PC-9 (cell line): ENCODE measurements around the gene SH3TC1. TPM values are rescaled to one million over a fixed set of nuclear protein-coding genes. Genes with fewer than 3 reads are reported as not detected.

ENCODE experiments used
- BruUV-seq: library from RNA; stranded (reverse); fragments of 400-500 nt; replicated peaks from 2 replicates; lab custom pipeline; 2021; lab: Mats Ljungman, UMichigan
- CTCF ChIA-PET: fragments of 300-600 bp; sonication (Branson Sonifier 250); formaldehyde crosslinking; loops from one replicate; lab custom pipeline; 2022; ENCODE audit warnings: antibody characterized with exemption; lab: Charles Lee
- POLR2A ChIA-PET: fragments of 300-600 bp; sonication (Branson Sonifier 250); formaldehyde crosslinking; loops from one replicate; lab custom pipeline; 2022; ENCODE audit warnings: antibody characterized with exemption; ENCODE audit not compliant: unreplicated experiment; lab: Charles Lee
- DNase-seq, 2 experiments: peaks; one replicate each; pipeline versions ENCODE4 v3.0.0 to v3.0.0-alpha.2; 2015 to 2022; ENCODE audit warnings: mixed read lengths in 1 of 2
- H2AFZ ChIP-seq: fragments of 200-600 bp; sonication (generic); 2 replicates; pipeline ENCODE4 v1.8.1; 2017; ENCODE audit warnings: antibody characterized with exemption
- H3F3A ChIP-seq: fragments of 200-600 bp; sonication (generic); 2 replicates; pipeline ENCODE4 v1.8.1; 2017; ENCODE audit warnings: antibody characterized with exemption, mild to moderate bottlenecking, low read depth; ENCODE audit not compliant: insufficient read depth
- H3K27ac ChIP-seq: fragments of 200-600 bp; sonication (generic); 2 replicates; pipeline ENCODE4 v1.6.1; 2016; ENCODE audit warnings: mixed run types
- H3K27me3 ChIP-seq: fragments of 200-600 bp; sonication (generic); 2 replicates; pipeline ENCODE4 v1.6.1; 2016; ENCODE audit warnings: low read depth, mixed run types; ENCODE audit not compliant: insufficient read depth
- H3K36me3 ChIP-seq: fragments of 200-600 bp; sonication (generic); 2 replicates; pipeline ENCODE4 v1.6.1; 2016; ENCODE audit warnings: low read depth, mixed run types
- H3K4me1 ChIP-seq: fragments of 200-600 bp; sonication (generic); replicated peaks from 2 replicates; pipeline ENCODE4 v1.6.1; 2016; ENCODE audit warnings: mixed run types; ENCODE audit not compliant: insufficient read depth
- H3K4me2 ChIP-seq: fragments of 200-600 bp; sonication (generic); 2 replicates; pipeline ENCODE4 v1.6.1; 2017; ENCODE audit warnings: mixed run types
- H3K4me3 ChIP-seq: fragments of 200-600 bp; sonication (generic); 2 replicates; pipeline ENCODE4 v1.6.1; 2016; ENCODE audit warnings: mixed run types
- H3K79me2 ChIP-seq: fragments of 200-600 bp; sonication (generic); 2 replicates; pipeline ENCODE4 v1.6.1; 2017; ENCODE audit warnings: low read depth, mixed run types
- H3K9me2 ChIP-seq: fragments of 200-600 bp; sonication (generic); 2 replicates; pipeline ENCODE4 v1.8.1; 2017; ENCODE audit warnings: mild to moderate bottlenecking; ENCODE audit not compliant: insufficient read depth
- H3K9me3 ChIP-seq: fragments of 200-600 bp; sonication (generic); 2 replicates; pipeline ENCODE4 v1.8.1; 2016; ENCODE audit warnings: low read depth; ENCODE audit not compliant: insufficient read depth
- H4K20me1 ChIP-seq: fragments of 200-600 bp; sonication (generic); 2 replicates; pipeline ENCODE4 v1.8.1; 2017; ENCODE audit not compliant: insufficient read depth
- EZH2 ChIP-seq: fragments of 200-600 bp; sonication (generic); IDR thresholded peaks from 2 replicates; pipeline ENCODE4 v1.8.0; 2017; ENCODE audit warnings: antibody characterized with exemption, low read depth
- intact Hi-C: fragments of 100-400 bp; cut with micrococcal nuclease; formaldehyde crosslinking; loops from one replicate; pipeline ENCODE4 v1.10.0; 2022; ENCODE audit not compliant: unreplicated experiment
- total RNA-seq: library from RNA; stranded (reverse); gene quantifications from 2 replicates; pipeline ENCODE4 v1.2.3, GENCODE V29; 2021
- TF ChIP-seq, protein P1 (sequence below): fragments of 200-600 bp; sonication (generic); conservative IDR thresholded peaks from 2 replicates; pipeline ENCODE4 v1.6.1; 2017; ENCODE audit warnings: mixed run types, antibody characterized with exemption, mild to moderate bottlenecking, moderate library complexity

SH3TC1 gene
- total RNA-seq, 1 experiment from 2014 or later = 5.2 TPM

DNA sequence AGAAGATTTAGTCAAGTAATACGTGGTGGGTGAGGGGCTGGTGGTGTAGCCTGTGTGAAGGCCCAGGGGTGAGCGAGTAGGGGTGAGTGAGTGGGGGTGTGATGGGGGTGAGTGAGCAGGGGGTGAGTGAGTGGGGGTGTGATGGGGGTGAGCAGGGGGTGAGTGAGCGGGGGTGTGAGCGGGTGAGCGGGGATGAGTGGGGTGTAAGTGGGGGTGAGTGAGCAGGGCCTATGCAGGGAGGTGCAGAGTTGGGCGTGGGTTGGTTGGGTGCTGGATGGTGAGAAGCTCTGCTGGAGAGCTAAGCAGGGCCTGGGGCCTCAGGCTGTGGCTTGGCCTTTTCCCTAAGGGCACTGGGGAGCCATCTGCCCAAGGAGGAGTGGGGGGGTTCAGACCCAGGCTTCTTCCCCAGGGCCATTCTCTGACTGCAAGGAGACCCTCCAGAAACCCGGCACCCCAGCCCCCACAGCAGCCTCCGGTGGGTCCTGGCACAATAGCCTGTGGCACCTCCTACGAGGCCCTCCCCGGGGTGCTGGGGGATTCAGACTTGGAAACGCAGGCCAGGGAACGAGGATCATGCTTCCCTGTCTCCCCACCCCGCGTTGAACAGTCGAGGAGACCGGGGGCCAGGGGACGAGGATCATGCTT is 30.4 kb downstream of the SH3TC1 start:
- Histone ChIP-seq H3K4me2 (no peak overlapping the region), H3K27ac (no peak overlapping the region), H4K20me1 (no peaks in the 10 kb centered on the region), H3F3A (no peaks in the 10 kb centered on the region), H3K9me2 (no peaks in the 10 kb centered on the region), H3K4me3 (no peak overlapping the region), H3K79me2 (no peaks in the 10 kb centered on the region), H3K9me3 (no peaks in the 10 kb centered on the region), H3K36me3 (no peaks in the 10 kb centered on the region), H3K4me1 (peaks cover 13% of the 10 kb centered on the region), H2AFZ (no peak overlapping the region), H3K27me3 (no peaks in the 10 kb centered on the region)
- BruUV-seq = no TSS peak
- CTCF ChIA-PET = no interaction called here
- TF ChIP-seq, protein P1, sequence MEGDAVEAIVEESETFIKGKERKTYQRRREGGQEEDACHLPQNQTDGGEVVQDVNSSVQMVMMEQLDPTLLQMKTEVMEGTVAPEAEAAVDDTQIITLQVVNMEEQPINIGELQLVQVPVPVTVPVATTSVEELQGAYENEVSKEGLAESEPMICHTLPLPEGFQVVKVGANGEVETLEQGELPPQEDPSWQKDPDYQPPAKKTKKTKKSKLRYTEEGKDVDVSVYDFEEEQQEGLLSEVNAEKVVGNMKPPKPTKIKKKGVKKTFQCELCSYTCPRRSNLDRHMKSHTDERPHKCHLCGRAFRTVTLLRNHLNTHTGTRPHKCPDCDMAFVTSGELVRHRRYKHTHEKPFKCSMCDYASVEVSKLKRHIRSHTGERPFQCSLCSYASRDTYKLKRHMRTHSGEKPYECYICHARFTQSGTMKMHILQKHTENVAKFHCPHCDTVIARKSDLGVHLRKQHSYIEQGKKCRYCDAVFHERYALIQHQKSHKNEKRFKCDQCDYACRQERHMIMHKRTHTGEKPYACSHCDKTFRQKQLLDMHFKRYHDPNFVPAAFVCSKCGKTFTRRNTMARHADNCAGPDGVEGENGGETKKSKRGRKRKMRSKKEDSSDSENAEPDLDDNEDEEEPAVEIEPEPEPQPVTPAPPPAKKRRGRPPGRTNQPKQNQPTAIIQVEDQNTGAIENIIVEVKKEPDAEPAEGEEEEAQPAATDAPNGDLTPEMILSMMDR = no peak
- no peak for TF ChIP-seq EZH2
- intact Hi-C loops = loop anchor here (2.0 kb wide), 1 partner anchor 47 kb away; no protein-coding TSS in a partner anchor
- POLR2A ChIA-PET = interaction anchor here (0.6 to 0.7 kb wide), 2 partner anchors 47 to 913 kb away, joined by 3 to 4 read pairs; no protein-coding TSS in a partner anchor
- DNase-seq = no peak

DNA sequence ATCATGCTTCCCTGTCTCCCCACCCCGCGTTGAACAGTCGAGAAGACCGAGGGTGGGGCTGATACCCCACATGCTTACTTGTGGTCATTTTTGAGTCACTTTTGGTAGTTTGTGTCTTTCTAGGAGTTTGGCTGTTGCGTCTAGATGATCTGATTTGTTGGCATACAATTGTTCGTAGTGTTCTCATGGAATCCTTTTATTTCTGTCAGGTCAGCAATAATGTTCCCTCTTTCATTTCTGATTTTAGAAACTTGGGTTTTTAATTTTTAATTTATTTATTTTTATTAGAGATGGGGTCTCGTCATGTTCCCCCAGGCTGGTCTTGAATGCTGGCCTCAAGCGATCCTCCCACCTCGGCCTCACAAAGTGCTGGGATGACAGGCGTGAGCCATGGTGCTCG is 30.9 kb downstream of the SH3TC1 start:
- Histone ChIP-seq H3K4me2 (no peak overlapping the region), H3K36me3 (no peaks in the 10 kb centered on the region), H3K27ac (no peak overlapping the region), H3K4me3 (no peak overlapping the region), H3K4me1 (peaks cover 13% of the 10 kb centered on the region), H4K20me1 (no peaks in the 10 kb centered on the region), H2AFZ (no peak overlapping the region), H3F3A (no peaks in the 10 kb centered on the region), H3K27me3 (no peaks in the 10 kb centered on the region), H3K9me2 (no peaks in the 10 kb centered on the region), H3K79me2 (no peaks in the 10 kb centered on the region), H3K9me3 (no peaks in the 10 kb centered on the region)
- ChIA-PET CTCF (no interaction called here), POLR2A (interaction anchor here (0.7 kb wide), 1 partner anchor 48 kb away, joined by 3 read pairs; no protein-coding TSS in a partner anchor)
- intact Hi-C loops = no loop called here
- BruUV-seq = no TSS peak
- no peak for TF ChIP-seq EZH2
- TF ChIP-seq, protein P1 = no peak
- no peak for DNase-seq

DNA sequence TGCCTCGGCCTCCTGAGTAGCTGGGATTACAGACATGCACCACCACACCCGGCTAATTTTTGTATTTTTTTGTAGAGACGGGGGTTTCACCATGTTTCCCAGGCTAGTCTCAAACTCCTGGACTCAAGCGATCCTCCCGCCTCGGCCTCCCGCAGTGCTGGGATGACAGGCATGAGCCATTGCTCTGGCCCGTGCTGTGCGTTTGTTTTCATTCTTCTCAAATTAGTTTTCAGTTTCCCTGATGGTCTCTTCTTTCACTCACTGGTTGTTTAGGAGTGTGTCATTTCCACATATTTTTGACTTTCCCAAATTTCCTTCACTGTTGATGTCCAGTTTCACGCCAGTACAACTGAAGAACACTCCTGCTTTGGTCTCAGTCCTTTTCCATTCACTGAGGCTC is 31.8 kb downstream of the SH3TC1 start:
- Histone ChIP-seq H3K4me2 (no peak overlapping the region), H2AFZ (no peak overlapping the region), H3K79me2 (no peaks in the 10 kb centered on the region), H3F3A (no peaks in the 10 kb centered on the region), H3K36me3 (no peaks in the 10 kb centered on the region), H3K9me2 (no peaks in the 10 kb centered on the region), H3K9me3 (no peaks in the 10 kb centered on the region), H3K4me1 (peaks cover 13% of the 10 kb centered on the region), H3K27me3 (no peaks in the 10 kb centered on the region), H3K4me3 (no peak overlapping the region), H3K27ac (no peak overlapping the region), H4K20me1 (no peaks in the 10 kb centered on the region)
- TF ChIP-seq, protein P1 = no peak
- TF ChIP-seq EZH2 = no peak
- no peak for DNase-seq
- ChIA-PET POLR2A (no interaction called here), CTCF (no interaction called here)
- intact Hi-C loops = no loop called here
- BruUV-seq = no TSS peak
